Measurements from ENCODE around the gene TCF7L2.

- TF ChIP-seq CTCF (IDR thresholded peaks at IDR 0.05; ENCODE audit: insufficient read depth, low read length) (no peak), POLR2AphosphoS5 (IDR thresholded peaks at IDR 0.05; ENCODE audit: low read depth) (no peak), GABPA (IDR thresholded peaks at IDR 0.05; ENCODE audit: low read depth) (no peak)
Observed at GRCh38 chr10:113020838-113021237, 70.8 kb downstream of the TCF7L2 start.
